Glutamatergic neuron (in vitro differentiated cells): ENCODE measurements around the gene EFNA5. TPM values are rescaled to one million over a fixed set of nuclear protein-coding genes. Genes with fewer than 3 reads are reported as not detected.

ENCODE experiments used
- DNase-seq: peaks from one replicate; pipeline ENCODE4 v3.0.0; 2022
- H3K27ac Mint-ChIP-seq: one replicate; pipeline ENCODE4 v1.8.0; 2020; ENCODE audit warnings: mild to moderate bottlenecking, mixed read lengths, inconsistent platforms; ENCODE audit not compliant: unreplicated experiment
- H3K27me3 Mint-ChIP-seq: one replicate; pipeline ENCODE4 v1.8.0; 2020; ENCODE audit warnings: mild to moderate bottlenecking, moderate library complexity, mixed read lengths, inconsistent platforms; ENCODE audit not compliant: unreplicated experiment
- H3K36me3 Mint-ChIP-seq: one replicate; pipeline ENCODE4 v1.8.0; 2020; ENCODE audit warnings: mild to moderate bottlenecking, mixed read lengths, inconsistent platforms; ENCODE audit not compliant: unreplicated experiment
- H3K4me1 Mint-ChIP-seq: one replicate; pipeline ENCODE4 v1.8.0; 2020; ENCODE audit warnings: mild to moderate bottlenecking, low read depth, mixed read lengths, inconsistent platforms; ENCODE audit not compliant: unreplicated experiment
- H3K4me3 Mint-ChIP-seq: one replicate; pipeline ENCODE4 v1.8.0; 2020; ENCODE audit warnings: mild to moderate bottlenecking, mixed read lengths, inconsistent platforms; ENCODE audit not compliant: unreplicated experiment
- H3K9me3 Mint-ChIP-seq: one replicate; pipeline ENCODE4 v1.8.0; 2020; ENCODE audit warnings: mild to moderate bottlenecking, moderate library complexity, mixed read lengths, inconsistent platforms; ENCODE audit not compliant: unreplicated experiment
- CTCF ChIP-seq: fragments of 200-600 bp; sonication (generic); IDR thresholded peaks from one replicate; pipeline ENCODE4 v1.5.0; 2021; ENCODE audit not compliant: partially characterized antibody, unreplicated experiment
- total RNA-seq: library from RNA; stranded (reverse); fragmentation: NEBNext Ultra II Directional; extraction: Animal tissue kit (Norgen Biotek cat#: 25700); gene quantifications from one replicate; pipeline ENCODE4 v1.2.1, GENCODE V29; 2021; ENCODE audit not compliant: unreplicated experiment

EFNA5 gene
- total RNA-seq, 1 donor from 2014 or later = 158 TPM

- Mint-ChIP-seq H3K4me1 (peaks cover 45% of the 10 kb centered on the region), H3K4me3 (peak overlapping the region; percentile 77), H3K36me3 (no peaks in the 10 kb centered on the region), H3K27ac (peak overlapping the region; percentile 35), H3K27me3 (peaks cover 7% of the 10 kb centered on the region), H3K9me3 (peaks cover 15% of the 10 kb centered on the region)
- no peak for TF ChIP-seq CTCF
- DNase-seq = no peak
Observed at GRCh38 chr5:107505763-107506534, 164.8 kb downstream of the EFNA5 start.

DNA sequence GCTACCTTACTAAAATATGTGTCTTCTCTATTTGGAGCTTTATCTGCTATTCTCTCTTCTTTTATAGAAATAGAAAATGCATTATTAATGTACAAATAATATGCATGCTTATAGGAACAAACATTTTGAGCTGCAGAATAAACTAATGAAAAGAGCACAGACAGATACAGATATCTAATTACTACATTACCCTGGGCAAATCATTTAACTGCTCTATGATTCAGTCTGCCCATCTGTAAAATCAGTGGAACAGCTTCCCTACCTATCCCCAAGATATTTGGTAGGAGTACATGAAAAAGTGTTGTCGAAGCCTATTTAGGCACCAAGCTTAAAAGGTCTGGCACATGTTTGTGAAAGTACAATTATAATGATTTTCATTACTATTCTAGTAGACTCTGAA is 166.3 kb downstream of the EFNA5 start:
- H3K4me3 Mint-ChIP-seq = no peak overlapping the region
- H3K27ac Mint-ChIP-seq = no peak overlapping the region
- no peak for DNase-seq
- H3K9me3 Mint-ChIP-seq = peaks cover 15% of the 10 kb centered on the region
- H3K36me3 Mint-ChIP-seq = no peaks in the 10 kb centered on the region
- peaks cover 7% of the 10 kb centered on the region for H3K27me3 Mint-ChIP-seq
- TF ChIP-seq CTCF = no peak
- peaks cover 53% of the 10 kb centered on the region for H3K4me1 Mint-ChIP-seq

DNA sequence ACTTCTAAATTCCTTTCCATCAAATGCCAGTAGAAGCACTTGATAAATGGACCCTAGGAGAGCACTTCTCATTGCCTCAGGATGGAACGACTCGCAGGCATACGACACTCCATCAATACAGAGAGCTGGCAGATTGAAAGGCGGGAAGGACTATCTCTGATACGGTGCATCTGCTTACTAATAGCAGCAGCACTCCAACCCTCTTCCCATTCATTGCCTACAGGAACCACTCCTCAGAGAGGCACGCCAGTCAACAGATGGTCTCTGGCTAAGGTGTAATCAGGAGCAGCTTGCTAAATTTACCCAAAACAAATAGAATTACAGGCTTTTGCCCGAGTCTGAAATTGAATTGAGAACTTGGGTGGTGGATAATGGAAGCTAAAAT is 168.1 kb downstream of the EFNA5 start:
- peaks cover 66% of the 10 kb centered on the region for H3K4me1 Mint-ChIP-seq
- TF ChIP-seq CTCF = no peak
- H3K27me3 Mint-ChIP-seq = peaks cover 7% of the 10 kb centered on the region
- no peaks in the 10 kb centered on the region for H3K36me3 Mint-ChIP-seq
- peak overlapping the region; percentile 85 for H3K4me3 Mint-ChIP-seq
- H3K27ac Mint-ChIP-seq = peak overlapping the region; percentile 94
- peak; percentile 24 for DNase-seq
- H3K9me3 Mint-ChIP-seq = peaks cover 15% of the 10 kb centered on the region

DNA sequence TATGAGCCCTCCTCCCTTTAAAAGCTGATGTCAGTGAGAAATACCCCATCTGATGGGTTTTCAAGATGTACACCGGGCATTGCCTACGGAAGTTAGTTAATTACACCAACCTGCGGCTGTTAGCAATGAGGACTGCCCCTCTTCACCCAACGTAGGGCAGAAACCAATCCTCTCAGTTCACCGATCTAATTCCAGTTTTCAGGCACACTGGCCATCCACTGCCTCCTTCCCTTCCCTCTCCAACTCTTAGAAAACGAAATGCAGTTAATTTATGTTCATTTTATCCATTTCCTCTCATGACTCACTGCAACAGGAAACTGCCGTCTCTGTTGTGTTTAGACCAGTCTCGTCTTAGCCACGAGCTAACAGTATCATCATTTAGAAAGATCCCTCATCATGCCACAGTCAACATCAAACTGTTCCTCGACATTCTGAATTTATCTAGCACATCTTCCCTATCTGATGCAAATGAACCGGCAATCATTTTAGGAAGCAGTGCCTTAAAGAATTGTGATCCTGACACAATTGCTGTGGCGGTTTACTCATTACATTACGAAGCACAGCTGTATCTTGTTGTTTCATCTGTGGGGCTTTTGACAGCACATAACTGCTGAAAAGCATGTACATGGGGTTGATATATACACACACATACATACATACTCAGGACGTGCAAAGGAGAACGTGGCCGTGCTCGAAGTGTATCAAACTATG is 168.6 kb downstream of the EFNA5 start:
- Mint-ChIP-seq H3K4me1 (peaks cover 71% of the 10 kb centered on the region), H3K27ac (peak overlapping the region; percentile 94), H3K9me3 (peaks cover 15% of the 10 kb centered on the region), H3K4me3 (peak overlapping the region; percentile 85), H3K27me3 (peaks cover 7% of the 10 kb centered on the region), H3K36me3 (no peaks in the 10 kb centered on the region)
- TF ChIP-seq CTCF = no peak
- no peak for DNase-seq

- H3K4me3 Mint-ChIP-seq = no peak overlapping the region
- peaks cover 7% of the 10 kb centered on the region for H3K27me3 Mint-ChIP-seq
- no peak overlapping the region for H3K27ac Mint-ChIP-seq
- H3K36me3 Mint-ChIP-seq = no peaks in the 10 kb centered on the region
- no peak for DNase-seq
- H3K4me1 Mint-ChIP-seq = peaks cover 69% of the 10 kb centered on the region
- H3K9me3 Mint-ChIP-seq = peaks cover 16% of the 10 kb centered on the region
- no peak for TF ChIP-seq CTCF
Observed at GRCh38 chr5:107500840-107501239, 169.9 kb downstream of the EFNA5 start.
